HL-60/S4 (cell line): ENCODE data around the gene SUMO1.
"Not testable (repeated sequence)": the region's sequence is repeated elsewhere in the genome, so short reads cannot be mapped to it uniquely, and the experiment has no call there.

Experiments used
- in situ Hi-C: fragments of 300-500 bp; cut with MboI; formaldehyde crosslinking; loops from 2 replicates; pipeline ENCODE4 v1.14.3; 2022; ENCODE audit warnings: low sequenced_read_pairs

The SUMO1 gene

GRCh38 chr2:202238234-202239197, at the start of gene SUMO1:
Gene SUMO1 (minus strand): TSS chr2:202238597. CDS start chr2:202238451, 146 bp downstream.
- in situ Hi-C loops, result no loop called here

GRCh38 chr2:202286595-202286994, 48.2 kb upstream of the SUMO1 start:
- in situ Hi-C loops, result no loop called here

- in situ Hi-C loops, result no loop called here
These were observed 40.5 kb upstream of the SUMO1 start for GRCh38 chr2:202278944-202279343.

- in situ Hi-C loops, result no loop called here
These were observed 39.8 kb upstream of the SUMO1 start for GRCh38 chr2:202278036-202278760.

GRCh38 chr2:202276078-202276720, 37.8 kb upstream of the SUMO1 start:
- in situ Hi-C loops, result not testable (repeated sequence)

GRCh38 chr2:202270487-202270886, 32.1 kb upstream of the SUMO1 start:
- in situ Hi-C loops, result no loop called here

GRCh38 chr2:202269585-202269984, 31.2 kb upstream of the SUMO1 start:
- in situ Hi-C loops, result no loop called here

- in situ Hi-C loops, result no loop called here
These were observed 29.1 kb upstream of the SUMO1 start for GRCh38 chr2:202267495-202267894.

GRCh38 chr2:202265467-202266277, 27.3 kb upstream of the SUMO1 start, which contains the start of gene NOP58:
Gene NOP58 (plus strand): TSS chr2:202265763. CDS start chr2:202265942, 179 bp downstream.
- in situ Hi-C loops, result no loop called here

- in situ Hi-C loops, result no loop called here
These were observed 23.1 kb upstream of the SUMO1 start for GRCh38 chr2:202261531-202261930.

- in situ Hi-C loops, result no loop called here
These were observed 13.1 kb upstream of the SUMO1 start for GRCh38 chr2:202251494-202251893.

GRCh38 chr2:202249521-202250253, 11.3 kb upstream of the SUMO1 start:
- in situ Hi-C loops, result no loop called here

- in situ Hi-C loops, result not testable (repeated sequence)
These were observed 9.3 kb upstream of the SUMO1 start for GRCh38 chr2:202247710-202248109.

GRCh38 chr2:202237787-202238233, 587 bp downstream of the SUMO1 start:
- in situ Hi-C loops, result no loop called here

- in situ Hi-C loops, result no loop called here
These were observed 16.5 kb downstream of the SUMO1 start for GRCh38 chr2:202221873-202222272.

- in situ Hi-C loops, result no loop called here
These were observed 23.2 kb downstream of the SUMO1 start for GRCh38 chr2:202215179-202215578.

GRCh38 chr2:202208526-202208925, 29.9 kb downstream of the SUMO1 start:
- in situ Hi-C loops, result no loop called here

- in situ Hi-C loops, result no loop called here
These were observed 33.5 kb downstream of the SUMO1 start for GRCh38 chr2:202204855-202205254.

GRCh38 chr2:202203348-202203747, 35.0 kb downstream of the SUMO1 start:
- in situ Hi-C loops, result no loop called here
